ENCODE data around the gene NMNAT3. TPM values are rescaled to one million over a fixed set of nuclear protein-coding genes. Genes with fewer than 3 reads are reported as not detected.

Gene NMNAT3
- 1 to 10 TPM; 6.4 to 9.5 TPM for total RNA-seq

- Mint-ChIP-seq H3K4me3 (peak within 1 kb of the TSS; percentile 82 to 86), H3K9me3 (no peaks in the 10 kb centered on the region), H3K36me3 (ENCODE audit: insufficient read depth in 2 of 2) (no peaks in the 10 kb centered on the region), H3K27ac (no peak within 1 kb of the TSS), H3K27me3 (ENCODE audit: low read depth) (peaks cover 6% of the 10 kb centered on the region), H3K4me1 (ENCODE audit: low read depth) (peaks cover 14% of the 10 kb centered on the region)
- DNase-seq: peak; percentile 86 to 88
- ATAC-seq (replicated peaks in 1 of 2): peak; percentile 97 to 98
Measured at GRCh38 chr3:139677388-139678155, at the start of gene NMNAT3. NMNAT3 (minus strand) TSS chr3:139677972; CDS start chr3:139627724, 50,248 bp downstream.

- Mint-ChIP-seq H3K27me3 (ENCODE audit: low read depth) (peaks cover 26% of the 10 kb centered on the region), H3K4me1 (ENCODE audit: low read depth) (no peaks in the 10 kb centered on the region), H3K36me3 (ENCODE audit: insufficient read depth in 2 of 2) (no peaks in the 10 kb centered on the region), H3K9me3 (no peaks in the 10 kb centered on the region), H3K27ac (no peak overlapping the region), H3K4me3 (no peak overlapping the region)
- ATAC-seq (replicated peaks in 1 of 2): no peak
- DNase-seq: no peak
Measured at GRCh38 chr3:139721370-139721769, 43.6 kb upstream of the NMNAT3 start.

- Mint-ChIP-seq H3K36me3 (ENCODE audit: insufficient read depth in 2 of 2) (no peaks in the 10 kb centered on the region), H3K4me3 (no peak overlapping the region), H3K4me1 (ENCODE audit: low read depth) (no peaks in the 10 kb centered on the region), H3K27me3 (ENCODE audit: low read depth) (peaks cover 26% of the 10 kb centered on the region), H3K9me3 (no peaks in the 10 kb centered on the region), H3K27ac (no peak overlapping the region)
- DNase-seq (no peak), ATAC-seq (replicated peaks in 1 of 2) (no peak)
Measured at GRCh38 chr3:139718415-139718814, 40.6 kb upstream of the NMNAT3 start.

- Mint-ChIP-seq H3K27ac (no peak overlapping the region), H3K4me1 (ENCODE audit: low read depth) (no peaks in the 10 kb centered on the region), H3K9me3 (peaks cover 0 to 3% of the 10 kb centered on the region in 2 donors), H3K36me3 (ENCODE audit: insufficient read depth in 2 of 2) (no peaks in the 10 kb centered on the region), H3K27me3 (ENCODE audit: low read depth) (peaks cover 24% of the 10 kb centered on the region), H3K4me3 (no peak overlapping the region)
- no peak for DNase-seq
- no peak for ATAC-seq (replicated peaks in 1 of 2)
Measured at GRCh38 chr3:139716908-139717485, 39.2 kb upstream of the NMNAT3 start.

GRCh38 chr3:139715743-139716360 is 38.1 kb upstream of the NMNAT3 start:
- ATAC-seq (replicated peaks in 1 of 2) (no peak), DNase-seq (no peak)
- Mint-ChIP-seq H3K27ac (no peak overlapping the region), H3K36me3 (ENCODE audit: insufficient read depth in 2 of 2) (no peaks in the 10 kb centered on the region), H3K4me3 (no peak overlapping the region), H3K9me3 (peaks cover 0 to 3% of the 10 kb centered on the region in 2 donors), H3K4me1 (ENCODE audit: low read depth) (no peaks in the 10 kb centered on the region), H3K27me3 (ENCODE audit: low read depth) (peaks cover 32% of the 10 kb centered on the region)

GRCh38 chr3:139715166-139715565 is 37.4 kb upstream of the NMNAT3 start:
- ATAC-seq (replicated peaks in 1 of 2) (no peak), DNase-seq (no peak)
- H3K4me1 Mint-ChIP-seq (ENCODE audit: low read depth): no peaks in the 10 kb centered on the region
- no peak overlapping the region for H3K4me3 Mint-ChIP-seq
- H3K27me3 Mint-ChIP-seq (ENCODE audit: low read depth): peaks cover 38% of the 10 kb centered on the region
- H3K27ac Mint-ChIP-seq: no peak overlapping the region
- H3K36me3 Mint-ChIP-seq (ENCODE audit: insufficient read depth in 2 of 2): no peaks in the 10 kb centered on the region
- peaks cover 0 to 3% of the 10 kb centered on the region in 2 donors for H3K9me3 Mint-ChIP-seq

GRCh38 chr3:139710212-139710611 is 32.4 kb upstream of the NMNAT3 start:
- ATAC-seq (replicated peaks in 1 of 2): no peak
- DNase-seq: no peak
- H3K9me3 Mint-ChIP-seq: peaks cover 0 to 3% of the 10 kb centered on the region in 2 donors
- peaks cover 25% of the 10 kb centered on the region for H3K27me3 Mint-ChIP-seq (ENCODE audit: low read depth)
- H3K4me3 Mint-ChIP-seq: no peak overlapping the region
- H3K27ac Mint-ChIP-seq: no peak overlapping the region
- H3K4me1 Mint-ChIP-seq (ENCODE audit: low read depth): no peaks in the 10 kb centered on the region
- no peaks in the 10 kb centered on the region for H3K36me3 Mint-ChIP-seq (ENCODE audit: insufficient read depth in 2 of 2)

GRCh38 chr3:139705631-139706030 is 27.9 kb upstream of the NMNAT3 start:
- H3K4me1 Mint-ChIP-seq (ENCODE audit: low read depth): no peaks in the 10 kb centered on the region
- no peaks in the 10 kb centered on the region for H3K36me3 Mint-ChIP-seq (ENCODE audit: insufficient read depth in 2 of 2)
- ATAC-seq (replicated peaks in 1 of 2) (no peak), DNase-seq (no peak)
- H3K4me3 Mint-ChIP-seq: no peak overlapping the region
- no peak overlapping the region for H3K27ac Mint-ChIP-seq
- peaks cover 18% of the 10 kb centered on the region for H3K27me3 Mint-ChIP-seq (ENCODE audit: low read depth)
- no peaks in the 10 kb centered on the region for H3K9me3 Mint-ChIP-seq

GRCh38 chr3:139696314-139696604 is 18.5 kb upstream of the NMNAT3 start:
- Mint-ChIP-seq H3K4me3 (no peak overlapping the region), H3K27me3 (ENCODE audit: low read depth) (peaks cover under 1% of the 10 kb centered on the region), H3K36me3 (ENCODE audit: insufficient read depth in 2 of 2) (no peaks in the 10 kb centered on the region), H3K27ac (no peak overlapping the region), H3K4me1 (ENCODE audit: low read depth) (no peaks in the 10 kb centered on the region), H3K9me3 (no peaks in the 10 kb centered on the region)
- no peak for ATAC-seq (replicated peaks in 1 of 2)
- no peak for DNase-seq

- DNase-seq: no peak
- no peak overlapping the region for H3K4me3 Mint-ChIP-seq
- peaks cover 5% of the 10 kb centered on the region for H3K27me3 Mint-ChIP-seq (ENCODE audit: low read depth)
- H3K4me1 Mint-ChIP-seq (ENCODE audit: low read depth): no peaks in the 10 kb centered on the region
- H3K36me3 Mint-ChIP-seq (ENCODE audit: insufficient read depth in 2 of 2): no peaks in the 10 kb centered on the region
- no peak for ATAC-seq (replicated peaks in 1 of 2)
- H3K27ac Mint-ChIP-seq: no peak overlapping the region
- no peaks in the 10 kb centered on the region for H3K9me3 Mint-ChIP-seq
Measured at GRCh38 chr3:139695426-139696313, 17.9 kb upstream of the NMNAT3 start.

- ATAC-seq (replicated peaks in 1 of 2) (no peak), DNase-seq (no peak)
- Mint-ChIP-seq H3K27me3 (ENCODE audit: low read depth) (peaks cover 5% of the 10 kb centered on the region), H3K4me3 (no peak overlapping the region), H3K9me3 (no peaks in the 10 kb centered on the region), H3K4me1 (ENCODE audit: low read depth) (no peaks in the 10 kb centered on the region), H3K27ac (no peak overlapping the region), H3K36me3 (ENCODE audit: insufficient read depth in 2 of 2) (no peaks in the 10 kb centered on the region)
Measured at GRCh38 chr3:139695007-139695406, 17.2 kb upstream of the NMNAT3 start.

GRCh38 chr3:139694542-139694941 is 16.8 kb upstream of the NMNAT3 start:
- Mint-ChIP-seq H3K27ac (no peak overlapping the region), H3K4me3 (no peak overlapping the region)

GRCh38 chr3:139691619-139692018 is 13.8 kb upstream of the NMNAT3 start:
- no peak for ATAC-seq (replicated peaks in 1 of 2)
- no peaks in the 10 kb centered on the region for H3K9me3 Mint-ChIP-seq
- H3K27ac Mint-ChIP-seq: no peak overlapping the region
- no peaks in the 10 kb centered on the region for H3K36me3 Mint-ChIP-seq (ENCODE audit: insufficient read depth in 2 of 2)
- no peak for DNase-seq
- H3K27me3 Mint-ChIP-seq (ENCODE audit: low read depth): peaks cover 15% of the 10 kb centered on the region
- no peak overlapping the region for H3K4me3 Mint-ChIP-seq
- H3K4me1 Mint-ChIP-seq (ENCODE audit: low read depth): no peaks in the 10 kb centered on the region

More at GRCh38 chr3:139694542-139694941, 16.8 kb upstream of the NMNAT3 start:
- ATAC-seq (replicated peaks in 1 of 2) (no peak), DNase-seq (no peak)
- Mint-ChIP-seq H3K36me3 (ENCODE audit: insufficient read depth in 2 of 2) (no peaks in the 10 kb centered on the region), H3K27me3 (ENCODE audit: low read depth) (peaks cover 5% of the 10 kb centered on the region), H3K4me1 (ENCODE audit: low read depth) (no peaks in the 10 kb centered on the region), H3K9me3 (no peaks in the 10 kb centered on the region)
